ENCODE data around the gene SERGEF.

SERGEF gene

GRCh38 chr11:17992916-17993315 is 19.9 kb downstream of the SERGEF start:
- Histone ChIP-seq H3K36me3 (ENCODE audit: insufficient read depth, insufficient read length, low read length) (peaks cover 5% of the 10 kb centered on the region), H3K9ac (ENCODE audit: insufficient read length, low read depth) (no peak overlapping the region), H3K9me3 (ENCODE audit: insufficient read depth, low read length) (no peaks in the 10 kb centered on the region), H3K4me1 (ENCODE audit: insufficient read depth, insufficient read length) (no peaks in the 10 kb centered on the region), H3K4me3 (ENCODE audit: insufficient read length, low read depth) (no peak overlapping the region), H3K27me3 (ENCODE audit: insufficient read depth, insufficient read length) (no peaks in the 10 kb centered on the region)
- no peak for TF ChIP-seq ZNF274 (IDR thresholded peaks at IDR 0.05; ENCODE audit: low read depth, low read length)
- TF ChIP-seq YY1 (IDR thresholded peaks at IDR 0.05; ENCODE audit: insufficient read depth, insufficient read length), result no peak
- TF ChIP-seq SUZ12 (IDR thresholded peaks at IDR 0.05; ENCODE audit: extremely low read depth, insufficient read depth, insufficient read length), result no peak
- DNase-seq (ENCODE audit: low read depth, low spot score), result no peak

- no peaks in the 10 kb centered on the region for H3K4me1 ChIP-seq (ENCODE audit: insufficient read depth, insufficient read length)
- TF ChIP-seq ZNF274 (IDR thresholded peaks at IDR 0.05; ENCODE audit: low read depth, low read length), result no peak
- TF ChIP-seq SUZ12 (IDR thresholded peaks at IDR 0.05; ENCODE audit: extremely low read depth, insufficient read depth, insufficient read length), result no peak
- no peak for TF ChIP-seq YY1 (IDR thresholded peaks at IDR 0.05; ENCODE audit: insufficient read depth, insufficient read length)
- no peak overlapping the region for H3K4me3 ChIP-seq (ENCODE audit: insufficient read length, low read depth)
- no peaks in the 10 kb centered on the region for H3K27me3 ChIP-seq (ENCODE audit: insufficient read depth, insufficient read length)
- H3K36me3 ChIP-seq (ENCODE audit: insufficient read depth, insufficient read length, low read length), result peaks cover 6% of the 10 kb centered on the region
- no peaks in the 10 kb centered on the region for H3K9me3 ChIP-seq (ENCODE audit: insufficient read depth, low read length)
- no peak overlapping the region for H3K9ac ChIP-seq (ENCODE audit: insufficient read length, low read depth)
- no peak for DNase-seq (ENCODE audit: low read depth, low spot score)
Observed at GRCh38 chr11:17991783-17992433, 20.9 kb downstream of the SERGEF start.

- Histone ChIP-seq H3K4me3 (ENCODE audit: insufficient read length, low read depth) (no peak overlapping the region), H3K36me3 (ENCODE audit: insufficient read depth, insufficient read length, low read length) (peaks cover 6% of the 10 kb centered on the region), H3K9me3 (ENCODE audit: insufficient read depth, low read length) (no peaks in the 10 kb centered on the region), H3K4me1 (ENCODE audit: insufficient read depth, insufficient read length) (no peaks in the 10 kb centered on the region), H3K9ac (ENCODE audit: insufficient read length, low read depth) (no peak overlapping the region), H3K27me3 (ENCODE audit: insufficient read depth, insufficient read length) (no peaks in the 10 kb centered on the region)
- no peak for DNase-seq (ENCODE audit: low read depth, low spot score)
- TF ChIP-seq YY1 (IDR thresholded peaks at IDR 0.05; ENCODE audit: insufficient read depth, insufficient read length) (no peak), ZNF274 (IDR thresholded peaks at IDR 0.05; ENCODE audit: low read depth, low read length) (no peak), SUZ12 (IDR thresholded peaks at IDR 0.05; ENCODE audit: extremely low read depth, insufficient read depth, insufficient read length) (no peak)
Observed at GRCh38 chr11:17989306-17989705, 23.5 kb downstream of the SERGEF start.

GRCh38 chr11:17988465-17988864 is 24.4 kb downstream of the SERGEF start:
- Histone ChIP-seq H3K9me3 (ENCODE audit: insufficient read depth, low read length) (no peaks in the 10 kb centered on the region), H3K27me3 (ENCODE audit: insufficient read depth, insufficient read length) (no peaks in the 10 kb centered on the region), H3K4me1 (ENCODE audit: insufficient read depth, insufficient read length) (no peaks in the 10 kb centered on the region), H3K36me3 (ENCODE audit: insufficient read depth, insufficient read length, low read length) (peaks cover 6% of the 10 kb centered on the region), H3K9ac (ENCODE audit: insufficient read length, low read depth) (no peak overlapping the region), H3K4me3 (ENCODE audit: insufficient read length, low read depth) (no peak overlapping the region)
- TF ChIP-seq ZNF274 (IDR thresholded peaks at IDR 0.05; ENCODE audit: low read depth, low read length) (no peak), YY1 (IDR thresholded peaks at IDR 0.05; ENCODE audit: insufficient read depth, insufficient read length) (no peak), SUZ12 (IDR thresholded peaks at IDR 0.05; ENCODE audit: extremely low read depth, insufficient read depth, insufficient read length) (no peak)
- DNase-seq (ENCODE audit: low read depth, low spot score), result no peak

GRCh38 chr11:17987826-17988225 is 25.0 kb downstream of the SERGEF start:
- DNase-seq (ENCODE audit: low read depth, low spot score), result no peak
- H3K9ac ChIP-seq (ENCODE audit: insufficient read length, low read depth), result no peak overlapping the region
- peaks cover 6% of the 10 kb centered on the region for H3K36me3 ChIP-seq (ENCODE audit: insufficient read depth, insufficient read length, low read length)
- no peak overlapping the region for H3K4me3 ChIP-seq (ENCODE audit: insufficient read length, low read depth)
- no peaks in the 10 kb centered on the region for H3K4me1 ChIP-seq (ENCODE audit: insufficient read depth, insufficient read length)
- H3K27me3 ChIP-seq (ENCODE audit: insufficient read depth, insufficient read length), result no peaks in the 10 kb centered on the region
- no peaks in the 10 kb centered on the region for H3K9me3 ChIP-seq (ENCODE audit: insufficient read depth, low read length)
- TF ChIP-seq ZNF274 (IDR thresholded peaks at IDR 0.05; ENCODE audit: low read depth, low read length), result no peak

- H3K4me1 ChIP-seq (ENCODE audit: insufficient read depth, insufficient read length), result no peaks in the 10 kb centered on the region
- H3K27me3 ChIP-seq (ENCODE audit: insufficient read depth, insufficient read length), result no peaks in the 10 kb centered on the region
- no peak overlapping the region for H3K9ac ChIP-seq (ENCODE audit: insufficient read length, low read depth)
- peaks cover 6% of the 10 kb centered on the region for H3K36me3 ChIP-seq (ENCODE audit: insufficient read depth, insufficient read length, low read length)
- H3K4me3 ChIP-seq (ENCODE audit: insufficient read length, low read depth), result no peak overlapping the region
- no peaks in the 10 kb centered on the region for H3K9me3 ChIP-seq (ENCODE audit: insufficient read depth, low read length)
- DNase-seq (ENCODE audit: low read depth, low spot score), result no peak
- TF ChIP-seq SUZ12 (IDR thresholded peaks at IDR 0.05; ENCODE audit: extremely low read depth, insufficient read depth, insufficient read length), result no peak
- TF ChIP-seq YY1 (IDR thresholded peaks at IDR 0.05; ENCODE audit: insufficient read depth, insufficient read length), result no peak
- no peak for TF ChIP-seq ZNF274 (IDR thresholded peaks at IDR 0.05; ENCODE audit: low read depth, low read length)
Observed at GRCh38 chr11:17986711-17987220, 26.1 kb downstream of the SERGEF start.

GRCh38 chr11:17986007-17986710 is 26.7 kb downstream of the SERGEF start:
- H3K36me3 ChIP-seq (ENCODE audit: insufficient read depth, insufficient read length, low read length), result peaks cover 6% of the 10 kb centered on the region
- no peak for DNase-seq (ENCODE audit: low read depth, low spot score)
- H3K27me3 ChIP-seq (ENCODE audit: insufficient read depth, insufficient read length), result no peaks in the 10 kb centered on the region
- no peak overlapping the region for H3K9ac ChIP-seq (ENCODE audit: insufficient read length, low read depth)
- no peak overlapping the region for H3K4me3 ChIP-seq (ENCODE audit: insufficient read length, low read depth)
- no peaks in the 10 kb centered on the region for H3K9me3 ChIP-seq (ENCODE audit: insufficient read depth, low read length)
- H3K4me1 ChIP-seq (ENCODE audit: insufficient read depth, insufficient read length), result no peaks in the 10 kb centered on the region
- TF ChIP-seq YY1 (IDR thresholded peaks at IDR 0.05; ENCODE audit: insufficient read depth, insufficient read length) (no peak), SUZ12 (IDR thresholded peaks at IDR 0.05; ENCODE audit: extremely low read depth, insufficient read depth, insufficient read length) (no peak), ZNF274 (IDR thresholded peaks at IDR 0.05; ENCODE audit: low read depth, low read length) (no peak)

All from NT2/D1 (cell line).